Right ventricle myocardium inferior (tissue), 1 donor: Measurements from ENCODE around the gene GULP1. TPM values are rescaled to one million over a fixed set of nuclear protein-coding genes. Genes with fewer than 3 reads are reported as not detected.
"Not testable (repeated sequence)": the region's sequence is repeated elsewhere in the genome, so short reads cannot be mapped to it uniquely, and the experiment has no call there.

Source experiments
- ATAC-seq: fragments of 200-7000 bp; cut with Tn5 transposase; one replicate; pipeline ENCODE4 v1.9.1; 2020; ENCODE audit warnings: mild to moderate bottlenecking, moderate library complexity
- DNase-seq: peaks from one replicate; pipeline ENCODE4 v3.0.0; 2021; ENCODE audit errors: missing footprints
- intact Hi-C: fragments of 100-400 bp; cut with DNase I; formaldehyde crosslinking; loops from one replicate; pipeline ENCODE4 v1.11.0; 2022
- total RNA-seq: library from RNA; stranded (reverse); fragmentation: NEBNext Ultra II Directional; extraction: Animal tissue kit (Norgen Biotek cat#: 25700); gene quantifications from one replicate; pipeline ENCODE4 v1.2.1, GENCODE V29; 2021
- donor health status: DM: no; HTN: yes; CAD: no; lungs with severe emphysema.

Gene GULP1
- total RNA-seq, 1 donor from 2014 or later: 6.7 TPM

DNA sequence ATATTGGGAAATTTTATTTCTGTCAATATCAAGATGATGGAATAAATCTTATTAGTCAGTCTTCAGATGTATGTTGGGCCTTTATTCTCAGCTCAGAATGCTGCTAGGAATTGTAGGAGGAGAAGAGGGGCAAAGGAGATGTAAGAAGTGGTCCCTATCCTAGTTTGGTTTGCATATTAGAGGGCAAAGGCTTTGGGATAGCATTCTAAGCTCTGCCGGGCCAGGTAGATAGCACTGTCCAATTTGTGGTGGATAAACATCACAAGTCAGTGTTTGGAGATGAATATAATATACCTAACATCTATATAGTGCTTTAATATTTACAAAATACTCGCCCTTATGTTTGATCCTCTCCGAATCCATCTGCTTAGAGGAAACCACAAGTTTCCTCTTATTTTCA is 149.2 kb downstream of the GULP1 start:
- ATAC-seq (no peak), DNase-seq (no peak)
- intact Hi-C loops: no loop called here

- intact Hi-C loops: no loop called here
- DNase-seq (no peak), ATAC-seq (no peak)
Measured at GRCh38 chr2:188441288-188441947, 149.7 kb downstream of the GULP1 start.

DNA sequence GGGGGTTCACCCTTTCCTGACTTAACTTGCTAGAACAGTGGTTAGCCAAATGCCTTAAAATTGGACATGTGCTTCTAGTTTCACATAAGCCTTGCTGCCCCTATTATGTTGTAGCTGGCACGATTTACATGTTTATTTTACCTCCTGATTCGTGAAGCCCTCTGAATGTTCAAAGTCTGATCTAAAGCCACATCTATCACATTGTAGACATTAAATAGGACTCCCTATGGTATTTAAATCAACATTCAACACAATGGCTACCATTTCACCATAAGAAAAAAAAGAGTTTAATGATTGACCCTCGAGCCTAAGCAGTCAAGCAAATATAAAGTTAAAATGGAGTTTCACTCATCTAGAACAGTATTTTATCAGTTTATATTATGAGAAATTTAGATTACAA is 151.5 kb downstream of the GULP1 start:
- ATAC-seq: no peak
- no peak for DNase-seq
- intact Hi-C loops: no loop called here

GRCh38 chr2:188444106-188444835 is 152.6 kb downstream of the GULP1 start:
- ATAC-seq (no peak), DNase-seq (no peak)
- intact Hi-C loops: no loop called here

GRCh38 chr2:188449561-188449960 is 157.9 kb downstream of the GULP1 start:
- no peak for ATAC-seq
- intact Hi-C loops: no loop called here

DNA sequence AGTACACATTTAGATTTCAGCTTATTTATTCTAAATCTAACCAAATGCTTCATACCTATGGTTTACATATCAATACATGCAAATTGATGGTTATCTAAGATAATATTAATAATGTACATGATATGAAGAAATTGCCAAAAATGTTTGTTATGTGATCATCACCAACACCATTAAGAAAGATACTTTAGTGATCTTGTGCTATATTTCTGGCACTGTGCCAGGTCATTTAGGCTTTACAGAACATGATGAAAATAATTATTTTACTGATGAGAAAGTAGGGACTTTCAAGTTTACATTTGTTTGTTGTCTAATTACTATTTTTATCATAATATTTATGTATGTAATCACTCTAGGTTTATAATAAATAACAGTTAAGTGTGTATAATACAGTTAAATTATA is 158.3 kb downstream of the GULP1 start:
- intact Hi-C loops: no loop called here
- no peak for DNase-seq
- ATAC-seq: no peak

More at GRCh38 chr2:188449561-188449960, 157.9 kb downstream of the GULP1 start:
- DNase-seq: no peak

- ATAC-seq: no peak
- intact Hi-C loops: no loop called here
- no peak for DNase-seq
Measured at GRCh38 chr2:188450732-188451483, 159.2 kb downstream of the GULP1 start.

- DNase-seq (no peak), ATAC-seq (no peak)
- intact Hi-C loops: no loop called here
Measured at GRCh38 chr2:188452084-188452483, 160.4 kb downstream of the GULP1 start.

DNA sequence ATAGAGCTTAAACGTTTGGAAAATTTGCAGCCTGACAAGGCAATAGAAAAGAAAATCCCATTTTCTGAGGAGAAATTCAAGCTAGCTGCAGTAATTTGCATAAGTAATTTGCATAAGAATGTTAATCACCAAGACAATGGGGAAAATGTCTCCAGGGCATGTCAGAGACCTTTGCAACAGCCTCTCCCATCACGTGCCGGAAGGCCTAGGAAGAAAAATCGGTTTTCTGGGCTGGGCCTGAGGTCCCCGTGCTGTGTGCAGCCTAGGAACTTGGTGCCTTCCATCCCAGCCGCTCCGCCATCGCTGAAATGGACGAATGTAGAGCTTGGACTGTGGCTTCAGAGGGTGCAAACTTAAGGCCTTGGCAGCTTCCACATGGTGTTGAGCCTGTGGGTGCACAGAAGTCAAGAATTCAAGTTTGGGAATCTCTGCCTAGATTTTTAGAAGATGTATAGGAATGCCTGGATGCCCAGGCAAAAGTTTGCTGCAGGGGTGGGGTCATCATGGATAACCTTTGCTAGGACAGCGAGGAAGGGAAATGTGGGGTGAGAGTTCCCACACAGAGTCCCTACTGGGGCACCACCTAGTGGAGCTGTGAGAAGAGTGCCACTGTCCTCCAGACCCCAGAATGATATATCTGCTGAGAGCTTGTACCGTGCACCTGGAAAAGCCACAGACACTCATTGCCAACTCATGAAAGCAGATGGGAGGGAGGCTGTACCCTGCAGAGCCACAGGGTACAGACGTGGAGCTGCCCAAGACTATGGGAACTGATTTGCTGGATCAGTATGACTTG is 164.6 kb downstream of the GULP1 start:
- ATAC-seq (no peak), DNase-seq (peak; percentile 63)
- intact Hi-C loops: no loop called here

DNA sequence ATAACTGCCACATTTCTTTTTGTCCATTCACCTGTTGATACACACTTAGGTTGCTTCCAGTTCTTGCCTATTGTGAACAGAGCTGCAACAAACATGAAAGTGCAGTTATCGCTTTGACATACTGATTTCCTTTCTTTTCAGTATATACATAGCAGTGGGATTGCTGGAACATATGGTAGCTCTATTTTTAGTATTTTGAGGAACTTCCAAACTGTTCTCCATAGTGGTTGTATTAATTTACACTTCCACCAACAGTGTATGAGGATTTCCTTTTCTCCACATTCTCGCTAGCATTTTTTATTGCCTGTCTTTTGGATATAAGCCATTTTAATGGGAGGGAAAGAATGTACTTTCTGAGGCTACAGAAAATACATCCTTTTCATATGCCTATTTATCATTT is 167.4 kb downstream of the GULP1 start:
- intact Hi-C loops: no loop called here
- DNase-seq (no peak), ATAC-seq (no peak)

- ATAC-seq, DNase-seq, intact Hi-C loops: not testable (repeated sequence)
Measured at GRCh38 chr2:188466078-188466477, 174.4 kb downstream of the GULP1 start.

GRCh38 chr2:188466761-188467160 is 175.1 kb downstream of the GULP1 start:
- ATAC-seq: no peak
- DNase-seq: no peak
- intact Hi-C loops: no loop called here

DNA sequence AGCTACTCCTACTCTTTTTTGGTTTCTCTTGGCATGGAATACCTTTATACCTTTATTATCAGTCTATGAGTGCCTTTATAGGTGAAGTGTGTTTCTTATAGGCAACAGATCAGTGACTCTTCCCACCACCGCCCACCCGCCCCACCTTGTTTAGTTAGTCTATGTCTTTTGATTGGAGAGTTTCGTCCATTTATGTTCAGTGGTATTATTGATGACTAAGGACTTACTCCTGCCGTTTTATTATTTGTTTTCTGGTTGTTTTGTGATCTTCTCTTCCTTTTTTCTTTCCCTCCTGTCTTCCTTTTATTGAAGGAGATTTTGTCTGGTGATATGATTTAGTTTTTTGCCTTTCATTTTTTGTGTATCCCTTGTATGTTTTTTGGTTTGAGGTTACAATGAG is 179.5 kb downstream of the GULP1 start:
- ATAC-seq: no peak
- intact Hi-C loops: no loop called here
- no peak for DNase-seq

- DNase-seq: peak; percentile 21
- intact Hi-C loops: no loop called here
- no peak for ATAC-seq
Measured at GRCh38 chr2:188473306-188473705, 181.6 kb downstream of the GULP1 start.

GRCh38 chr2:188474316-188474715 is 182.6 kb downstream of the GULP1 start:
- intact Hi-C loops: no loop called here
- DNase-seq (no peak), ATAC-seq (no peak)

GRCh38 chr2:188475945-188476344 is 184.3 kb downstream of the GULP1 start:
- no peak for ATAC-seq
- DNase-seq: no peak
- intact Hi-C loops: no loop called here

DNA sequence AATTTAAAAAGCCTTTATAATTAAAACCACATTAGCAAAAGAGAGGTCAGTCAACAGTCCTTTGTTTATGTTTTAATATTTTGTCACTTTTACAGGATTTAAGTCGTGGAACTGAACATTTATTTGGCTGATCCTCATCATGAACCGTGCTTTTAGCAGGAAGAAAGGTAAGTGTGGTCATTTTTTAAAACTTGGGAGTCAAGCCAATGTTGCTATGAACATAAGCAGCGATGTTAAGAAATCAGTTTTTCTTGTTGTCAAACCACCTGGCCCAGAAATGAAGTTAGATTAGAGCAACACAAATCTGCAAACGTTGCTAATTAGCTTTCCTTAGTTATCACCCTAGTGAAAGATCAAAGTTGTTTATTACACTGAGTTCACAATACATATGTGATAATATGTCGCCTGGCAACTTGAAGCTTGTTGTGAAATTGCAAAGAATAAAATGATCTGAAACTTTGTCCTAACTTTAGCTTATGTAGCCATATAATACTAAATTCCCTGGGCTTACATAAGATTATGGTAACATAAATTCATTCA is 186.0 kb downstream of the GULP1 start:
- intact Hi-C loops: no loop called here
- ATAC-seq (no peak), DNase-seq (no peak)

DNA sequence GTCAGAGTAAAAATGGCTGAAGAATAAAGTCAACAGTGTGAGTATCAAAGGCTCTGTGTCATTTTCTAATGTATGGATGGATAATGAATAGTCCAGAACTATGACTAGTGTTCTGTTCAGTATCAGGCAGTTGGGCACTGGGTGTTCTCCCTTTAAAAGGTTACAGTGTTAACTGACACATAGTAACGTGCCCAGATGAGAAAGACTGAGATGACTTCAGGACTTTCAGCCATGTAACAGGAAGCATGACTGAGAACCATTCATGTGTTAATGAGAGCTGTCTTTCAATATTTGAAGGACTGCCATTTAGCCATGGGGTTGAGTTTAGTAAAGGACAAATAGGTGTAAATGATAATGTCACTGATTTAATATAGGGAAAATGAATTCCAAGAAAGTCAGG is 187.1 kb downstream of the GULP1 start:
- no peak for ATAC-seq
- DNase-seq: no peak
- intact Hi-C loops: no loop called here

DNA sequence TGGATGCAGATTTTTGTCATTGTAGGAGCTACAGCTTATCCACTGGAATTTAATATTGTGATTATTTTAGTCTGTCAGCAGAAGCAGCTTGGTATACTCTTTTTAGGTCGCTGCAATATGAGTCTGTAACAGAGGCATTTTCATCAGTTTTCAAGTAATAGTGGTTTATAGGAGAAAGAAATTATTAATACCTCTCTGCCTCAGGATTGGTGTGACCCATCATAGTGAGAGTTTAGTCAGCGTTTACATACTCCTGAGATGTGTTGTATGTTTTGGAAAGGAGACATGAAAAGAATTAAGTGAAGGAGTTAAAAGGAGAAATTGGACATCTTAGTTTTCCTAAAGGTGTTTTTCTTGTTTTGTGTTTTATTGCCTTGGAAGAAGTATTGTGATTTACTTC is 189.8 kb downstream of the GULP1 start:
- intact Hi-C loops: no loop called here
- no peak for ATAC-seq
- no peak for DNase-seq
